AG04449 (cell line): ENCODE measurements around the gene SF3A1.

Source experiments
- CTCF ChIA-PET: fragments of 350-600 bp; formaldehyde crosslinking; extraction: SDS; loops from one replicate; lab custom pipeline; 2021; ENCODE audit warnings: antibody characterized with exemption; lab: Yijun Ruan, JAX
- POLR2A ChIA-PET: fragments of 400-600, 350-600 bp; formaldehyde crosslinking; extraction: SDS; loops from one replicate; lab custom pipeline; 2020; ENCODE audit warnings: antibody characterized with exemption, inconsistent platforms; lab: Yijun Ruan, JAX
- DNase-seq: peaks from one replicate; pipeline ENCODE4 v3.0.0-alpha.2; 2010; ENCODE audit warnings: low read depth, low spot score
- H3K4me3 ChIP-seq: 2 replicates; pipeline ENCODE4 v1.5.1; 2011; ENCODE audit warnings: low read depth, mild to moderate bottlenecking, control low read depth, low read length
- TF ChIP-seq, protein P1 (sequence below): IDR thresholded peaks from one replicate; pipeline ENCODE4 v1.5.1; 2011; ENCODE audit warnings: mild to moderate bottlenecking, moderate library complexity, low read length, control low read depth, inconsistent platforms; ENCODE audit not compliant: insufficient read depth; ENCODE audit errors: missing control alignments

The SF3A1 gene

GRCh38 chr22:30357650-30358215 is 1.0 kb upstream of the SF3A1 start:
- ChIA-PET POLR2A (interaction anchor here (1.3 to 2.1 kb wide), 2 partner anchors 31 to 66 kb away, joined by 7 to 8 read pairs; partner anchors contain the start of gene TBC1D10A), CTCF (interaction anchor here (1.0 to 2.1 kb wide), 3 partner anchors 10 to 70 kb away, joined by 3 to 11 read pairs (median 6); partner anchors contain the start of gene RNF215)
- no peak for DNase-seq
- TF ChIP-seq, protein P1, sequence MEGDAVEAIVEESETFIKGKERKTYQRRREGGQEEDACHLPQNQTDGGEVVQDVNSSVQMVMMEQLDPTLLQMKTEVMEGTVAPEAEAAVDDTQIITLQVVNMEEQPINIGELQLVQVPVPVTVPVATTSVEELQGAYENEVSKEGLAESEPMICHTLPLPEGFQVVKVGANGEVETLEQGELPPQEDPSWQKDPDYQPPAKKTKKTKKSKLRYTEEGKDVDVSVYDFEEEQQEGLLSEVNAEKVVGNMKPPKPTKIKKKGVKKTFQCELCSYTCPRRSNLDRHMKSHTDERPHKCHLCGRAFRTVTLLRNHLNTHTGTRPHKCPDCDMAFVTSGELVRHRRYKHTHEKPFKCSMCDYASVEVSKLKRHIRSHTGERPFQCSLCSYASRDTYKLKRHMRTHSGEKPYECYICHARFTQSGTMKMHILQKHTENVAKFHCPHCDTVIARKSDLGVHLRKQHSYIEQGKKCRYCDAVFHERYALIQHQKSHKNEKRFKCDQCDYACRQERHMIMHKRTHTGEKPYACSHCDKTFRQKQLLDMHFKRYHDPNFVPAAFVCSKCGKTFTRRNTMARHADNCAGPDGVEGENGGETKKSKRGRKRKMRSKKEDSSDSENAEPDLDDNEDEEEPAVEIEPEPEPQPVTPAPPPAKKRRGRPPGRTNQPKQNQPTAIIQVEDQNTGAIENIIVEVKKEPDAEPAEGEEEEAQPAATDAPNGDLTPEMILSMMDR: no peak
- H3K4me3 ChIP-seq: peak overlapping the region; percentile 84

DNA sequence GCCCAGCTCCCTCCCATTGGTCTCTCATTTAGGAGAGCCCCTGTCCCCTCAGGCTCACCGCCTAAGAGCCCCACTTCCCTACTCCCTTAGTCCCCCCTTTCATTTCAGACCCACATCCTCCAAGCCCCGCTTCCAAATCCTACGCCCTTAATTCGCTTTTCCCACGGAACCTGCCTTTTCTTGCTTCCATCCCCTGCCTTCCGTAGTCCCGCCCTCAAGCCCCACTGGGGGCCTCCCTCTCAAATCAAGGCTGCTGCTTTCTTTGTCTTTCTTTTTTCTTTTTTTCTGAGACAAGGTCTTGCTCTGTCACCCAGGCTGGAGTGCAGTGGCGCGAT is 509 bp upstream of the SF3A1 start:
- DNase-seq: no peak
- POLR2A ChIA-PET: interaction anchor here (0.6 to 2.1 kb wide), 7 partner anchors 9 to 102 kb away, joined by 3 to 8 read pairs (median 6); partner anchors contain the start of genes CASTOR1 and TBC1D10A
- TF ChIP-seq, protein P1: no peak
- CTCF ChIA-PET: interaction anchor here (1.0 to 2.5 kb wide), 5 partner anchors 10 to 248 kb away, joined by 3 to 11 read pairs (median 5); partner anchors contain the start of gene RNF215
- peak overlapping the region; percentile 84 for H3K4me3 ChIP-seq

- ChIA-PET POLR2A (interaction anchor here (0.6 kb wide), 3 partner anchors 11 to 712 kb away, joined by 3 read pairs; no protein-coding TSS in a partner anchor), CTCF (interaction anchor here (0.9 to 3.3 kb wide), 5 partner anchors 66 to 246 kb away, joined by 3 to 12 read pairs (median 5); partner anchors contain the start of gene CASTOR1)
- DNase-seq: no peak
- no peak overlapping the region for H3K4me3 ChIP-seq
- TF ChIP-seq, protein P1: no peak
Observed at GRCh38 chr22:30354644-30355043, 2.0 kb downstream of the SF3A1 start.

- ChIA-PET POLR2A (no interaction called here), CTCF (no interaction called here)
- TF ChIP-seq, protein P1: no peak
- DNase-seq: no peak
- no peak overlapping the region for H3K4me3 ChIP-seq
Observed at GRCh38 chr22:30351226-30351625, 5.5 kb downstream of the SF3A1 start.

GRCh38 chr22:30348809-30349208 is 7.9 kb downstream of the SF3A1 start:
- TF ChIP-seq, protein P1: no peak
- ChIA-PET POLR2A (interaction anchor here (0.6 to 1.5 kb wide), 2 partner anchors 8 to 93 kb away, joined by 5 to 6 read pairs; partner anchors contain the start of genes CCDC157 and SF3A1), CTCF (no interaction called here)
- no peak overlapping the region for H3K4me3 ChIP-seq
- DNase-seq: no peak

DNA sequence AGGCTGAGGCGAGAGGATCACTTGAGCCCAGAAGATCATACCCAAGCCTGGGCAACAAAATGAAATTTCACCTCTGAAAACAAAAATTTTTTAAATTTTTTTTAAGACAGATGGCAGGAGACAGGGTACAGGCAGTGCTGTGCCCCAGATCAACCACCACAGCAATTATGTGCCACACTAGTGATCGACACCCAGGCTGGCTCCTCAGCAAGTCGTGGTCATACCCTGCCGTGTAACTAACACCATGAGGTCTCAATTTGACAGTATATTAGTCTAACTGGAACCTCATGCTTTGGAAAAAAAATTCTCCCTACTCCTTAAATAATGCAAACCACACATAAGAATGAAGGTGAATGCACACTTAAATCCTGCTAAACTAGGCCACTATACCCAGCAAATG is 8.3 kb downstream of the SF3A1 start:
- CTCF ChIA-PET: interaction anchor here (1.0 kb wide), 1 partner anchor 61 kb away, joined by 3 read pairs; no protein-coding TSS in a partner anchor
- TF ChIP-seq, protein P1: no peak

More for the DNA sequence above, 8.3 kb downstream of the SF3A1 start:
- no peak for DNase-seq
- POLR2A ChIA-PET: interaction anchor here (0.6 to 1.5 kb wide), 3 partner anchors 8 to 93 kb away, joined by 3 to 6 read pairs (median 5); partner anchors contain the start of genes CCDC157 and SF3A1
- no peak overlapping the region for H3K4me3 ChIP-seq
